Mucosa of rectum (tissue), 2 donors: ENCODE results near the gene GPR78.

Experiments
- H3K27ac ChIP-seq, 2 donors: one replicate each; pipeline ENCODE4 v1.7.0; 2013; ENCODE audit warnings: inconsistent platforms in 2 of 2, low read depth in 2 of 2, low read length in 2 of 2
- H3K27me3 ChIP-seq, 2 donors: one replicate each; pipeline ENCODE4 v1.7.0; 2013; ENCODE audit warnings: low read length in 2 of 2; ENCODE audit not compliant: control insufficient read depth in 2 of 2, insufficient read depth in 2 of 2
- H3K36me3 ChIP-seq, 2 donors: one replicate each; pipeline ENCODE4 v1.7.0; 2013; ENCODE audit warnings: low read length in 2 of 2; ENCODE audit not compliant: control insufficient read depth in 2 of 2, insufficient read depth in 2 of 2
- H3K4me1 ChIP-seq, 2 donors: one replicate each; pipeline ENCODE4 v1.7.0; 2013; ENCODE audit warnings: low read length in 2 of 2, mild to moderate bottlenecking in 1 of 2; ENCODE audit not compliant: control insufficient read depth in 2 of 2, insufficient read depth in 2 of 2
- H3K4me3 ChIP-seq, 2 donors: one replicate each; pipeline ENCODE4 v1.7.0; 2013; ENCODE audit warnings: low read length in 2 of 2
- H3K9ac ChIP-seq, 2 donors: one replicate each; pipeline ENCODE4 v1.7.0; 2013; ENCODE audit warnings: low read length in 2 of 2, low read depth in 1 of 2, mild to moderate bottlenecking in 1 of 2
- H3K9me3 ChIP-seq, 2 donors: one replicate each; pipeline ENCODE4 v1.7.0; 2013; ENCODE audit warnings: low read length in 2 of 2; ENCODE audit not compliant: control insufficient read depth in 2 of 2
- donor health status: healthy.
- donor health status: Normal muscosa, but diverticular disease.

GPR78 gene

DNA sequence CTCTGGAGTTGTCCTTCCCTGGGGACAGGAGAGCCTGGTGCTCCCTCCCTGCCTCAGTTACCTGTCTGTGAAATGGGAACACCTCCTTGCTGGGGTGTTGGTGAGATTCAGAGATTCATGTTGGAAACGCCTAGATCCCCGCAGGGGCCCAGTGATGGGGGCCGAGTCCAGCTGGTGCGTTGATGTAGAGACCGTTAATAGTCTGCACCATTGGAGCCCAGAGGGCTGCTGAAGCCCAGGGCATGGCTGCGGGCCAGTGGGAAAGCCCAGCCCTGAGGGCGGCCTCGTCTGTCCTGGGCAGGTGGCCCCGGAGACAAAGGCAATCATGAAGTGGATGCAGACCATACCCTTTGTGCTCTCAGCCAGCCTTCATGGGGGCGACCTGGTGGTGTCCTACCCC is 26.8 kb downstream of the GPR78 start:
- Histone ChIP-seq H3K4me1 (no peaks in the 10 kb centered on the region), H3K36me3 (no peaks in the 10 kb centered on the region), H3K27ac (no peak overlapping the region), H3K9ac (no peak overlapping the region), H3K4me3 (no peak overlapping the region), H3K9me3 (no peaks in the 10 kb centered on the region), H3K27me3 (peaks cover 4 to 16% of the 10 kb centered on the region in 2 donors)

DNA sequence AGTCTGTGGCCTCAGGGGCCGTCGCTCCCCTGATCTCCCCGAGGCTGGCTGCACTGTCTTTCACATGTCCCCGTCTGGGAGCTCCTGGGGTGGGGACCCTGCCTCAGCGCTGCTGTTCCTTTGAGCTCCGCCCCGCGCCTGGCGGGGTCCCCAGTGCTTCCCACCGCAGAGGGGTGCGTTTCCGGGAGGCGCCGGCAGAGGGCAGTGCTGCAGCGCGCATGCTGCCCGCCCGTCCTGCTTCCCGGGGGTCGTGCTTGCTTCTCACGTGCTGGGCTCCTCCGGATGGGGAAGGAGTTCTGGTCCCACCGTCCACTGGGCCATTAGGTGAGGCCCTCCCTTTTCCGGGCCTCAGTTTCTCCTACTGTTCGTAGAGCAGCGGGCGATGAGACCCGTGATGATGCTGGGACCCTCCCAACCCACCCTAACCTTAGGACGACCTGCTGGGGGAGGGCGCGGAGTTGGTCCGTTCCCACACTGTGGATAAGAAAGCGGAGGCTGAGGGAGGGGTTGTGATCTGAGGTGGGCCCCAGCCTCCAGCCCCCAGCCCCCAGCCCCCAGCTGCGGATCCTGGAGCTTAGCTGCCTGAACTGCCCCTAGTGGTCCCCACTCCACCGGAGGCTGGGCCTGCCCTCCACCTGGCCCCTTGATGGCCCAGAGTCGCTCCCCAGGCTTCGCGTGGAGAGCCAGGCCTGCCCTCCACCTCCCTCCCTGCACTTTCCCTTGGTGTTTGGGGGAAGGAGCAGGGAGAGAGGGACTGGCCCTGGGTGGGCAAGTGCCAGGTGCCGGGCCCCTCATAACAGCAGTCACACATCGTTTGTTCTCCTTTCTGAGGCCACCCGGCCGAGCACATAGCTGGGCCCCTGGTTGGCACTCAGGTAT is 27.6 kb downstream of the GPR78 start:
- no peak overlapping the region for H3K4me3 ChIP-seq
- no peaks in the 10 kb centered on the region for H3K9me3 ChIP-seq
- peaks cover 4 to 16% of the 10 kb centered on the region in 2 donors for H3K27me3 ChIP-seq

DNA sequence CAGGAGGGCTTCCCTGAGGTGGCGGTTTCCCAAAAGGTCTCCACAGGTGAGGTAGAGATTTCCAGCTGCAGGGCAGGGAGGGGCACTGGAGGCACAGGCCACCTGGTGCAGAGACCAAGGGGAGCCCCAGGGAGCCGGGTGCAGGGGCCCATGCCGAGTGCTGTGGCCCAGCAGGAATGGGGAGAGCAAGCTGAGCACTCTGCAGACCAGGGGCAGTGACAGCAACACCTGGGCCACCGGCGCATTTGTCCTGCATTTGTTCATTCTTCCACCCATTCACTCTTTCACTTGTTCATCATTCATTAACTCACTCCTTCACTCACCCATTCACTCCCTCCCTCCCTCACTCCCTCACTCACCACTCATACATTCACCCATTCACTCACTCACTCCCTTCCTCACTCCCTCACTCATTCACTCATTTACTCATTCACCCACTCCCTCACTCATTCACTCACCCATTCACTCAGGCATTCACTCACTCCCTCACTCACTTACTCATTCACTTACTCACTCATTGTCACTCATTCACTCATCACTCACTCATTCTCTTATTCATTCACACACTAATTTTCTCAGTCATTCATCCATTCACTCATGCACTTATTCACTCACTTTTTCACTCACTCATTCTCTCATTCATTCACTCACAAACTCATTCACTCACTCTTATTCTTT is 28.7 kb downstream of the GPR78 start:
- Histone ChIP-seq H3K4me3 (no peak overlapping the region), H3K9me3 (no peaks in the 10 kb centered on the region), H3K9ac (no peak overlapping the region), H3K27me3 (peaks cover 4 to 16% of the 10 kb centered on the region in 2 donors), H3K36me3 (no peaks in the 10 kb centered on the region), H3K4me1 (no peaks in the 10 kb centered on the region), H3K27ac (no peak overlapping the region)

More for the DNA sequence above, 27.6 kb downstream of the GPR78 start:
- Histone ChIP-seq H3K36me3 (no peaks in the 10 kb centered on the region), H3K27ac (no peak overlapping the region), H3K9ac (no peak overlapping the region), H3K4me1 (no peaks in the 10 kb centered on the region)

- no peak overlapping the region for H3K4me3 ChIP-seq
These were observed 29.2 kb downstream of the GPR78 start for GRCh38 chr4:8609406-8609805.

DNA sequence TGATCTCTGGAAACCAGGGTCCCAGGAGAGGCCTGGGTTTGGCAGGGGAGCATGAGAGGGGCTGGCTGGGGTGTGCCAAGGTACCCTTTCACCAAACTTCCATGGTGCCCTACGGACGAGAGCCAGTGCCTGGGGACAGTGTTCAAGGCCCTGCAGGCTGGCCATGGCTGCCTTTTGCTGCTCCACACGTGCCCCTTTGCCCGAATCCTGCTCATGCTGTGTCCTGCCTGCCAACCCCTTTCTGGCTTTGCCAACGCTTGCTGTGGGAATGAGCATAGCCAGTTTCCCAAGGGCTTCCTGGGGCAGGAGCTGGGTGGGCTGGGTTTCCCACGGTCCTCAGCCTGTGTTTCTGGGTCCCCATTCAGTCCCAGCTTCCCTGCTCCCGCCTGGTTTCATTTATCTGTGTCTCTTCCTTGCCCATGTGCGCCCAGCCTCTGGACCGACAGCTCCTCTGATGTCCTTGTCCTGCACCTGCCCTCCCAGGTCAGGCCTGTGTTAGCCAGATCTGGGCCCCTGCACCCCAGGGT is 29.7 kb downstream of the GPR78 start:
- no peaks in the 10 kb centered on the region for H3K36me3 ChIP-seq
- no peak overlapping the region for H3K9ac ChIP-seq
- no peak overlapping the region for H3K4me3 ChIP-seq
- H3K4me1 ChIP-seq: no peaks in the 10 kb centered on the region
- no peak overlapping the region for H3K27ac ChIP-seq
- peaks cover 4 to 16% of the 10 kb centered on the region in 2 donors for H3K27me3 ChIP-seq
- no peaks in the 10 kb centered on the region for H3K9me3 ChIP-seq

More at GRCh38 chr4:8609406-8609805, 29.2 kb downstream of the GPR78 start:
- Histone ChIP-seq H3K36me3 (no peaks in the 10 kb centered on the region), H3K9me3 (no peaks in the 10 kb centered on the region), H3K27me3 (peaks cover 4 to 16% of the 10 kb centered on the region in 2 donors), H3K27ac (no peak overlapping the region), H3K4me1 (no peaks in the 10 kb centered on the region), H3K9ac (no peak overlapping the region)

DNA sequence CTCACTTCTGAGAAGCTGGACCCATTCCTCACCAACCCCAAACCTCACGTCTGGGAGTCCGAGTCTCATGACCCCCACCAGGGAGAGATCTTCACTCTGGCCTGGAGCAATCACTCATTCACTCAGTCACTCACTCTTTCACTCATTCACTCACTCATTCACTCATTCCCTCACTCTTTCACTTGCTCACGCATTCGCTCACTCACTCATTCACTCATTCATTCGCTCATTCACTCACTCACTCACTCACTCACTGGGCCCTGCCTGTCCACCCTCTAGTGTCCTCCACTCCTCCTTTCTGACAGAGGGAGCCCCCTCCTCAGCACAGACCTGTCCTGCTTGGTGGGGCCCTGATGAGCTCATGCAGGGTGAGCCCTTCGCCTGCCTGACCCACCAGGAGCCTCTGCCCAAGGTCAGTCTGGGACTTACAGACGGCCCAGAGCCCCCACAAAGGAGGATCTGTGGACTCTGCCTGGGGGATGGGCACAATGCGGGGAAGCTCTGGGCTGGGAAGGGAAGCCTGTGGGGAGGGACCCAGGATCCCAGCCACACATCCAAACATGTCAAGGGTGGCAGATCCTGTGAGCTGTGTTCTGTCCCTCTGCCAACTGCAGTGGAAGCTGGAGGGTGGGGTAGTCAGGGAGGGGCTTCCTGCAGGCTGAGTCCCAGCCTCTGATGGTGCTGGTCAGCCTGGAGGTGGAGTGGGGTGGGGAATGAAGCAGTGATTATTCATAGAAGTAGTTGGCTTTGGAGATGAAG is 30.8 kb downstream of the GPR78 start:
- Histone ChIP-seq H3K9ac (no peak overlapping the region), H3K36me3 (no peaks in the 10 kb centered on the region)

GRCh38 chr4:8612646-8613045 is 32.5 kb downstream of the GPR78 start:
- Histone ChIP-seq H3K36me3 (no peaks in the 10 kb centered on the region), H3K9me3 (no peaks in the 10 kb centered on the region), H3K4me3 (no peak overlapping the region), H3K9ac (no peak overlapping the region), H3K4me1 (no peaks in the 10 kb centered on the region), H3K27me3 (peaks cover 0 to 2% of the 10 kb centered on the region in 2 donors), H3K27ac (no peak overlapping the region)

More for the DNA sequence above, 30.8 kb downstream of the GPR78 start:
- no peaks in the 10 kb centered on the region for H3K9me3 ChIP-seq
- no peak overlapping the region for H3K27ac ChIP-seq
- no peak overlapping the region for H3K4me3 ChIP-seq
- peaks cover 4 to 14% of the 10 kb centered on the region in 2 donors for H3K27me3 ChIP-seq
- H3K4me1 ChIP-seq: no peaks in the 10 kb centered on the region

DNA sequence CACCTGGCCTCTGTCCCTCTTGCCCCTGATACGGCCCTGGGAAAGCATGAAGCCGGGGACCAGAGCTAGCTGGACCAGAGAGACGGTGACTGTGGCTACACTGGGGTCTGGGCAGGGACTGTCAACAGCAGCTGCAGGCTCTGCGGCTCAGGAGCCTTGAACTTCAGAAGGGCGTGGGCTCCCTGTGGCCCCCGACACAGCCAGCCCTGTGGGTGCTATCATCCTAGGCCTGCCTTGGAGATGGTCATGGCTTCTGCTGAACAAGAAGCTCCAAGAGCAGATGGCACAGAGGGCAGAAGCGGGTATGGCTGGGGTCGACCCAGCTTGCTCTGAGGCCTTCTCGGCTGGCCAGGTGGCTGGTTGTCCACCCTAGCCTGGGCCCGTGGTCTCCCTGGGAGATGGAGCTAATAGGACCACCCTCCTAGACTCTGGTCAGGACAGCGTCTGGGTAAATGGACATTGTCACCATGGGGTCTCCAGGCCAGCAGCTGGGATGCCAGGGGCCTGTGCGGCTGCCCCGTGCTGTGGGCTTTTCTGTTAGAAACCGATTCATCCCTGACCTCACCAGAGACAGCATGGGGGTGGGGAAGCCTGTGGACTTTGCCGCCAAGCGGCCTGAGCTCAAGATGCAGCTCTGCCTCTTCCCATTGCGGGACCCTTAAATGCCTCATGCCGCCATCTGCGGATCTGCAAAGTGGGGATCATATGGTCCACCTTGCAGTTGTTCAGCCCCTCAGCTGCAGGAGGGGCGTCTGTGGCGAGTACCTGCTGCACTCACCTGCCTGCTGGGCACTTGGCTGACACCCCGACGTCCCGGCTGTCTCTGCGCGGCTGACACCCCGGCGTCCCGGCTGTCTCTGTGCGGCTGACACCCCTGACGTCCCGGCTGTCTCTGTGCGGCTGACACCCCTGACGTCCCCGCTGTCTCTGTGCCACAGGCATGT is 33.5 kb downstream of the GPR78 start:
- Histone ChIP-seq H3K27me3 (peaks cover 0 to 2% of the 10 kb centered on the region in 2 donors), H3K4me1 (no peaks in the 10 kb centered on the region), H3K36me3 (no peaks in the 10 kb centered on the region), H3K4me3 (no peak overlapping the region), H3K9me3 (no peaks in the 10 kb centered on the region), H3K27ac (no peak overlapping the region), H3K9ac (no peak overlapping the region)
